ENCODE data around the gene ACAA2.
"Not testable (repeated sequence)": the region's sequence is repeated elsewhere in the genome, so short reads cannot be mapped to it uniquely, and the experiment has no call there.

The ACAA2 gene

GRCh38 chr18:49812286-49813068 lies 856 bp downstream of the ACAA2 start:
- DNase-seq (ENCODE audit: low read depth in 2 of 2) = no peak

- DNase-seq (ENCODE audit: low read depth in 2 of 2) = no peak
These were observed 2.0 kb downstream of the ACAA2 start for GRCh38 chr18:49811151-49811938.

DNA sequence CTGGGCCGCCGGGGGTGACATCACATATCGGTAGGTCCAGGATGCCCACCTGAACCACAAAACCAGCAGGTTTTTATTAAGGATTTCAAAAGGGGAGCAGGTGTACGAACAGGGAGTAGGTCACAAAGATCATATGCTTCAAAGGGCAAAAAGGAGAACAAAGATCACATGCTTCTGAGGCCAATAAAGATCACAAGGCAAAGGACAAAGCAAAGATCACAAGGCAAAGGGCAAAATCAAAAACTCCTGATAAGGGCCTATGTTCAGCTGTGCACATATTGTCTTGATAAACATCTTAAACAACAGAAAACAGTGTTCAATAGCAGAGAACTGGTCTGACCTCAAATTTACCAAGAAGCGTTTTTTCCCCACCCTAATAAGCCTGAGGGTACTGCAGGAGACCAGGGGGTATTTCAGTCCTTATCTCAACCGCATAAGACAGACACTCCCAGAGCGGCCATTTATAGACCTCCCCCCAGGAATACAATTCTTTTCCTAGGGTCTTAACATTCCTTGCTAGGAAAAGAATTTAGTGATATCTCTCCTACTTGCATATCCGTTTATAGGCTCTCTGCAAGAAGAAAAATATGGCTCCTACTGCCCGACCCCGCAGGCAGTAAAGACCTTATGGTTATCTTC lies 4.7 kb downstream of the ACAA2 start:
- DNase-seq (ENCODE audit: low read depth in 2 of 2) = not testable (repeated sequence)

GRCh38 chr18:49804096-49804495 lies 9.2 kb downstream of the ACAA2 start:
- DNase-seq (ENCODE audit: low read depth in 2 of 2) = no peak

DNA sequence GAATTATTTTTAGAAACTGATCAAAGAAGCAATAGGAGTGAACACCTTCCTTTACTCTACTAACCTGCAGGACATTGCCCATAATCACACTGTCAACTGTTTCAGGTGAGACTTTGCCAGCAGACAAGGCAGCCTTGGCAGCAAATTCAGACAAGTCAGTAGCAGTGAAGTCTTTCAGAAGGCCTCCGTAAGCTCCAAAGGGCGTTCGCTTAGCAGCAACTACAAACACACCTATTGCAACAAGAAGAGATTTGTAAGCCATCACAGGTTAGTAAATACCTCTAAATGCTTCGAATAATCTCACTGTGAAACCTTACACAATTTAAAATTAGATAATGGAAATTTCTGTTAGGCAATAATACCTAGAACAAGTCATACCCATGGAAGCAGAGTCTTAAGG lies 10.7 kb downstream of the ACAA2 start:
- no peak for DNase-seq (ENCODE audit: low read depth in 2 of 2)

DNA sequence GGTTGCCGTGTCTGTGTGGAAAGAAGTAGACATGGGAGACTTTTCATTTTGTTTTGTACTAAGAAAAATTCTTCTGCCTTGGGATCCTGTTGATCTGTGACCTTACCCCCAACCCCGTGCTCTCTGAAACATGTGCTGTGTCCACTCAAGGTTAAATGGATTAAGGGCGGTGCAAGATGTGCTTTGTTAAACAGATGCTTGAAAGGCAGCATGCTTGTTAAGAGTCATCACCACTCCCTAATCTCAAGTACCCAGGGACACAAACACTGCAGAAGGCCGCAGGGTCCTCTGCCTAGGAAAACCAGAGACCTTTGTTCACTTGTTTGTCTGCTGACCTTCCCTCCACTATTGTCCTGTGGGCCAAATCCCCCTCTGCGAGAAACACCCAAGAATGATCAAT lies 12.8 kb downstream of the ACAA2 start:
- DNase-seq (ENCODE audit: low read depth in 2 of 2) = not testable (repeated sequence)

DNA sequence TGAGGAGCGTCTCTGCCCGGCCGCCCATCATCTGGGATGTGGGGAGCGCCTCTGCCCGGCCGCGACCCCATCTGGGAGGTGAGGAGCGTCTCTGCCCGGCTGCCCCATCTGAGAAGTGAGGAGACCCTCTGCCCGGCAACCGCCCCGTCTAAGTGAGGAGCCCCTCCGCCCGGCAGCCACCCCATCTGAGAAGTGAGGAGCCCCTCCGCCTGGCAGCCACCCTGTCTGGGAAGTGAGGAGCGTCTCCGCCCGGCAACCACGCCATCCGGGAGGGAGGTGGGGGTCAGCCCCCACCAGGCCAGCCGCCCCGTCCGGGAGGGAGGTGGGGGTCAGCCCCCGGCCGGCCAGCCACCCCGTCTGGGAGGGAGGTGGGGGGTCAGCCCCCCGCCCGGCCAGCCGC lies 13.5 kb downstream of the ACAA2 start:
- DNase-seq (ENCODE audit: low read depth in 2 of 2) = not testable (repeated sequence)

DNA sequence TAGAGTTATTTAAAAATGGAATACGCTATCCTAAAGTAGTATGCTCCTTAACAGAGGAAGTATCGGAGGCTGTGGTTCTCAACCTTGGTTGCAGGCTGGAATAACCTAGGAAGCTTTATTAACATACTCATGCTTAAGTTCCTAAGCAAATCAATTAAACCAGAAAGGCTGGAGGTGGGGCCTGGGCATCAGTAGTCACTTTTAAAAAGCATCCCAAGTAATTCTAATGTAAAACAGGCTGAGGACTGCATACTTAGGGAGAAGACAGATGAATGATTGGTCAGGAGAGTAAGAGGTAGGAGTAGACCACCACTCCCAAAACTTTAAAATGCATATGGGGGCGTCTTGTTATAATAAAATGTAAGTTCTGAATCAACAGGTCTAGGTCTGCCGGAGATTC lies 15.3 kb downstream of the ACAA2 start:
- no peak for DNase-seq (ENCODE audit: low read depth in 2 of 2)

DNA sequence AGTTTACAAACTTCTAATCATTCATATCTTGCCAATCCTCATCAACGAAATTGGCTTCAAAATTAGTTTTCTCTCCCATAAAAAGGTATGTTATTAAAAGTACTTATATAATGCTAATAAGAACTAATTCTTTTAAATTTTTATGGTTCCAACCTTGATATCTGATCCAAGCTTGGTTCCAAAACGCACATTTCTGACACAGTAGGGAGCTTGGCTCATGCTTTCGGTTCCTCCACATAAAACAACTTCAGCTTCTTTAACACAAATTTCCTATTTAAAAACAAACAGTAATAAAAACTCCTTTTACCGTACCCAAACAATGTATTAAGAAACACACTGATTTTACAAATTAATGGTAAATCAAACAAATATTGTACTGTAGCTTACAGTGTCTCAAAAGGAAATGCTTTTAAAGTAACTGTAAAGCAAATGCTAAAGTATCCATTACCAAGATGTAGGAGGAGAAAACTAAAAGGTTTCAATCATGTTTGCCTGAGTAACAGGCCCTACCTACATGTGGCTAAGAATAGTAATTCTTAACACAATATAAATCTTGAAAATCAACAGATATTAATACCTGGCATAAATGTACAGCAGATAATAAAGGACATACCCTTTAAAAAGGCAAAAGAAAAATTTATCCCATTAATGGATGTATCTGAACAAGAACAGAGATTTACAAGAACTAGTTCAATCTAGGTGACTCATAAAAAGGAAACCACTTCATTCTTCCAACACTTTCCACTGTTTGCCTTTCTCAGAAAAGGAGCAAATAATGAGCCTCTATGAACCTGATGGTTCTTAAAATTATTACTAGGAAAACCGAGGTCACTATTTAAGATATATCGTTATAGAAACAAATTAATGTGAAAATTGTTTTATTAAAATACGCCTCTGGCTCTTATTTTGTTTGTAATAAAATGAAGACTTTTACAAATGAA lies 17.5 kb downstream of the ACAA2 start:
- DNase-seq (ENCODE audit: low read depth in 2 of 2) = no peak

- no peak for DNase-seq (ENCODE audit: low read depth in 2 of 2)
These were observed 18.6 kb downstream of the ACAA2 start for GRCh38 chr18:49794743-49795142.

GRCh38 chr18:49789560-49790134 lies 23.7 kb downstream of the ACAA2 start:
- not testable (repeated sequence) for DNase-seq (ENCODE audit: low read depth in 2 of 2)

DNA sequence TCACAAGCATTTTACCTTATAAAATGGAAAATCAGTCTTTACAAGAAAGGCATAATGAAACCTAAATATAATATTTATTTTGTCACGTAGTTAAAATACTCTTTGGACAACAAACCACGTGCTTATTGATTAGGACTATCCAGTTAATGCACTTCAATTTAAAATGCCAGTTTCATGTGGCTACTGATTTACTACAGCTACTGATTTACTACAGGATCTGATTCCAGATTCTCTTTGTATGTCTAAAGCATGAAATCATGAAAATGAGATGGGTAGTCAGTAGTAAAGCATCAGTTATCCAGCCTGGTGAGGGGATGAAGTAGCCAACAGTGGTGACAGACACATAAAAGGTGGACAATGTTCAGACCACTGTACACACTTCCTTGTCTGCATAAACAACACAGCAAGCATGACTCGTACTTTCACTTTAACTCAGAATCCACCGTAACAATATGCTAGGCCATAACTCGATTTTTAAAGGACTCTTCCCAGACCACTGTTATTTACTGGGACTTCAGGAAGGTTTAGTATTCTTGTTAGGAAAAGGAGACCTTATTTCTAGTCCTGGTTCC lies 24.9 kb downstream of the ACAA2 start:
- DNase-seq (ENCODE audit: low read depth in 2 of 2) = no peak

DNA sequence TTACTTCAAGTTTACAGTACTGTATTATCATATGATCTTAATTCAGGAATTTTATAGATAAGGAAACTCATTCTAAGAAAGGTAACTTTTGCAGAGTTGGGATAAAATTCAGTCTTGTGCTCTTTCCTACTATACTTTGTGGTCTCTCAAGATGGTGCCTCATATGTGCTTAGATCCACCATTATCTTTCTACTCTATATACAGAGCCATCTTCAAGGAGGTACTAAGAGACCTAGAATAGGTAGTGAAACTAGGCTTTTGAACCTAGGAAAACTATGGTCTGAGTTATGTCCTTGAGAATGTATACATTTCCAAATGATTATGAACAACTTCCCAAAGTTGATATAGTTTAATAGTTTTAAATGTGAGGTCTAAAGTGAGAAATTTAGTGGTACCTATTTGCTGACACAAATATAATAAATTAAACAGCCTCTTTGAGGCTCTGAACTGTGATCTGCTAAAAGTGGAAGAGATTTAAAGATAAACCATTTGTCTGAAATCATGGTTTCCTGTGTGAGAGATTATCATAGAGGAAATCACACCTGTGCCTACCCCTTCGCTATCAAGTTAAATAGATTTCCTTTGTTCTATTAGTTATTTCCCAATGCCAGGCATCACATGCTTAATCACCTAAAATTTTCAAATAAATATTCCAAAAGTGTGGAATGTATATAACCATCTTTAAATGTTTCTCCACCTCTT lies 27.2 kb downstream of the ACAA2 start:
- no peak for DNase-seq (ENCODE audit: low read depth in 2 of 2)

DNA sequence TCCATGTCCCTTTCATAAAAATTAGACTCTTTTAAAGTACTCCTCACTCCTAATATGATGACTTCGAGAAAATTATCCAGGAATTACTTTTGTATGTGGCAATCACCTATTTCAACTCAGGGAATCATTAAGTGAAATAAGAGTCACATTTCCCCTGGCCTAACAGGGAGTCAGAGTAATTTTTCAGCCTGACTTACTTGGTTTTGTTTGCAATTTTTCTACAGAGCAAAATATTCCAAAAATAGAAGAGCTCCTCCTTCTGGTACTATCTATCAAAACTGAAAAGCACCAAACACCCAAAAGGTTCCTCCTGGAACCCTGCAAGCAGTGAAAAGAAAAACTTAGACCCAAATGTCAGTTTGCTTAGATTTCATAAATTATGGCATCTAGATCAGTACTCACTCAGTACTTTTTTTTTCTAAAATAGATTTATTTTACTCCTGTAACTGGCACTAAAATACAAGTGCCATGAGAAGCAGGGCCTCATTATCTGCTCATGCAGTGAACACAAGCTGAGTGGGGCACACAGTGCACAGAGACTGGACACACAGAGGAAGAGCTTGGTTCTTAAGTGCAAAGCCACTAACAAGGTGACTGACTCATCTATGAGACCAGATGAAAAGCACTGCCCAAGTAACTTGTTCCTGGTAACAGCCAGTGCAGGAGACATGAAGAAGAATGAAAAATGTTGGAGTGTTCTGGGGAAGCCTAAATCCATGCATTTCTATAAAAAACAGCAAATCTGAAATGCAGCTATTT lies 28.7 kb downstream of the ACAA2 start:
- no peak for DNase-seq (ENCODE audit: low read depth in 2 of 2)

- not testable (repeated sequence) for DNase-seq (ENCODE audit: low read depth in 2 of 2)
These were observed 29.7 kb downstream of the ACAA2 start for GRCh38 chr18:49783631-49784030.

DNA sequence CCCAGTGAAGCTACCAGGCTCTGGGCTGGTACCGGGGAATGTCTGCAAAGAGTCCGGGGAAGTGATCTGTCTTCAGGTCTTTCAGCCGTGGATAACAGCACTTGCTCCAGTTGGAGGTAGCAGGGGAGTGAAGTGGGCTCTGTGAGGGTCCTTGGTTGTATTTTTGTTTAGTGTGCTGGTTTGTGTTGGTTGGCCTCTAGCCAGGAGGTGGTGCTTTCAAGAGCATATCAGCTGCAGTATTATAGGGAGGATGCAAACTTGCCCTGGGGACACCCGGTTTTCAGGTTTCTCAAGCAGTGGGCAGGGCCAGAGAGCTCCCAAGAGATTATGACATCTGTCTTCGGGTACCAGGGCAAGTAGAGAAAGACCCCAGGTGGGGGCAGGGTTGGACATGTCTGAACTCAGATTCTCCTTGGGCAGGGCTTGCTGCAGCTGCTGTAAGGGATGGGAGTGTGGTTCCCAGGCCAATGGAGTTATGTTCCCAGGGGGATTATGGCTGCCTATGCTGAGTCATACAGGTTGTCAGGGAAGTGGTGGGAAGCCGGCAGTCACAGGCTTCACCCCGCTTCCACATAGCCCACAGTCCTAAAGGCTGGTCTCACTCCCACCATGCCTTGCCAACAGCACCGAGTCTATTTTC lies 34.4 kb downstream of the ACAA2 start:
- DNase-seq (ENCODE audit: low read depth in 2 of 2) = no peak

DNA sequence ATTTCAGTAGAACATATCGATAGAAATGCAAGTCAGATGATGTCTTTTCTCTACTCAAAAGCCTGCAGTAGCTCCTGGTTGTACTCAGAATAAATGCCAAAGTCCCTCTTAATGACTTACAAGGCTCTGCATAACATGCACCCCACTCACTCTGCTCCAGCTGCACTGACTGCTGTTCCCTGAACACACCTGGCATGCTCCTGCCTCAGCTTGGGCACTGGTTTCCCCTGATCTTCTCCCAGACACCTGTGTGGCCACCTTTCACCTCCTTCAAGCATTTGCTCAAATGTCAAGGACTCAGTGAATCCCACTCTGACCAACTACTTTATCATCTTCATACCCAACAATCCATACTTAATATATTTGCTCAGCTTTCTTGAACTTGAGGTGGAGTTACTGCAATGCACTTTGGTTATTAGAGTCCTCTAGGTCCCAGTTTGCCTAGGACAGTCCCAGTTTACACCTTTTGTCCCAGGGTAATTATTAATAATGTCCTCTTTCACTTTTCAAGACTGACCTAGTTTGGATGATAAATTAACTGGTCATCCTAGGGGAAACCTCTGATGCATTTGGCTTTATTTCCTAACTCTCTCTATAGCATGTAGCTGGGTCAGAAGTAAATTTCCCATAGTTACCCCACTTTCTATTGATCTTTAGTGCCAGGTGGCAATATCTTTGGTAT lies 44.1 kb downstream of the ACAA2 start:
- DNase-seq (ENCODE audit: low read depth in 2 of 2) = no peak

GRCh38 chr18:49768051-49768391 lies 45.3 kb downstream of the ACAA2 start:
- DNase-seq (ENCODE audit: low read depth in 2 of 2) = no peak

Data from stimulated activated CD4-positive, alpha-beta T cell treated with anti-CD3 and anti-CD28 coated beads, Interleukin-4, amount 100 ng/mL, for 48 hours (primary cell).